IMR-90 (cell line): ENCODE data around the gene COLEC12. TPM values are rescaled to one million over a fixed set of nuclear protein-coding genes. Genes with fewer than 3 reads are reported as not detected.

ENCODE experiments used
- ATAC-seq: fragments of 200-7000 bp; cut with Tn5 transposase; 2 replicates; pipeline ENCODE4 v1.9.1; 2020; ENCODE audit warnings: low read depth, mild to moderate bottlenecking, moderate library complexity
- BruUV-seq: library from RNA; stranded (reverse); fragments of 400-500 nt; replicated peaks from 2 replicates; lab custom pipeline; 2021; lab: Mats Ljungman, UMichigan
- CTCF ChIA-PET: fragments of 300-600 bp; formaldehyde crosslinking; extraction: SDS; loops from one replicate; lab custom pipeline; 2021; ENCODE audit warnings: antibody characterized with exemption; lab: Yijun Ruan, JAX
- POLR2A ChIA-PET: fragments of 300-600 bp; sonication (Branson Sonifier 250); formaldehyde crosslinking; loops from one replicate; lab custom pipeline; 2022; ENCODE audit warnings: antibody characterized with exemption; ENCODE audit not compliant: unreplicated experiment; lab: Charles Lee
- DNase-seq: peaks from one replicate; pipeline ENCODE4 v3.0.0; 2013
- H2AFZ ChIP-seq: replicated peaks from 2 replicates; pipeline ENCODE3; 2013; ENCODE audit warnings: low read length, mild to moderate bottlenecking; ENCODE audit not compliant: poor library complexity
- H2AK5ac ChIP-seq: 2 replicates; pipeline ENCODE4 v1.6.1; 2013; ENCODE audit warnings: low read depth, low read length, inconsistent platforms
- H2AK9ac ChIP-seq: replicated peaks from 2 replicates; pipeline ENCODE3; 2013; ENCODE audit warnings: mild to moderate bottlenecking, low read depth, low read length, moderate library complexity; ENCODE audit not compliant: poor library complexity
- H2BK120ac ChIP-seq: 2 replicates; pipeline ENCODE4 v1.6.1; 2013; ENCODE audit warnings: low read depth, low read length, inconsistent platforms
- H2BK15ac ChIP-seq: 3 replicates; pipeline ENCODE4 v1.6.1; 2013; ENCODE audit warnings: low read depth, low read length, inconsistent platforms
- H2BK20ac ChIP-seq: 2 replicates; pipeline ENCODE4 v1.6.1; 2013; ENCODE audit warnings: low read depth, mild to moderate bottlenecking, inconsistent platforms, low read length, moderate library complexity
- H2BK5ac ChIP-seq: 2 replicates; pipeline ENCODE4 v1.6.1; 2013; ENCODE audit warnings: mild to moderate bottlenecking, low read depth, low read length, inconsistent platforms; ENCODE audit not compliant: poor library complexity, severe bottlenecking
- H3K14ac ChIP-seq: replicated peaks from 2 replicates; pipeline ENCODE4 v1.6.1; 2013; ENCODE audit warnings: low read depth, low read length, inconsistent platforms
- H3K18ac ChIP-seq: 2 replicates; pipeline ENCODE4 v1.6.1; 2013; ENCODE audit warnings: low read depth, low read length, control low read depth
- H3K23ac ChIP-seq: 2 replicates; pipeline ENCODE4 v1.6.1; 2013; ENCODE audit warnings: low read depth, low read length, inconsistent platforms
- H3K27ac ChIP-seq: 2 replicates; pipeline ENCODE4 v1.5.1; 2013; ENCODE audit warnings: mild to moderate bottlenecking, control low read depth, low read length; ENCODE audit not compliant: insufficient read depth
- H3K27me3 ChIP-seq: 2 replicates; pipeline ENCODE4 v1.6.1; 2013; ENCODE audit warnings: low read length; ENCODE audit not compliant: control insufficient read depth, insufficient read depth
- H3K36me3 ChIP-seq: 2 replicates; pipeline ENCODE4 v1.6.1; 2013; ENCODE audit warnings: low read length, mixed read lengths; ENCODE audit not compliant: control insufficient read depth, insufficient read depth
- H3K4ac ChIP-seq: 2 replicates; pipeline ENCODE4 v1.6.1; 2013; ENCODE audit warnings: low read depth, low read length, inconsistent platforms
- H3K4me1 ChIP-seq: 2 replicates; pipeline ENCODE4 v1.6.1; 2013; ENCODE audit warnings: low read length, mixed read lengths; ENCODE audit not compliant: control insufficient read depth, insufficient read depth
- H3K4me2 ChIP-seq: 2 replicates; pipeline ENCODE4 v1.6.1; 2013; ENCODE audit warnings: low read depth, mild to moderate bottlenecking, control low read depth, low read length, moderate library complexity
- H3K4me3 ChIP-seq: 2 replicates; pipeline ENCODE4 v1.5.1; 2013; ENCODE audit warnings: low read depth, mild to moderate bottlenecking, control low read depth, low read length, moderate library complexity; ENCODE audit not compliant: insufficient read depth
- H3K56ac ChIP-seq: 2 replicates; pipeline ENCODE4 v1.6.1; 2013; ENCODE audit warnings: low read length, inconsistent platforms; ENCODE audit not compliant: insufficient read depth; ENCODE audit errors: extremely low read depth
- H3K79me1 ChIP-seq, 2 experiments: 2 replicates each; pipeline ENCODE4 v1.6.1; 2013; ENCODE audit warnings: low read length in 2 of 2, inconsistent platforms in 1 of 2, low read depth in 1 of 2
- H3K9ac ChIP-seq: 2 replicates; pipeline ENCODE4 v1.6.1; 2013; ENCODE audit warnings: low read depth, low read length, control low read depth
- H3K9me1 ChIP-seq: 2 replicates; pipeline ENCODE4 v1.6.1; 2013; ENCODE audit warnings: low read length, inconsistent platforms; ENCODE audit not compliant: insufficient read depth
- H3K9me3 ChIP-seq: 2 replicates; pipeline ENCODE4 v1.6.1; 2013; ENCODE audit warnings: low read length; ENCODE audit not compliant: control insufficient read depth, insufficient read depth
- H4K20me1 ChIP-seq: 2 replicates; pipeline ENCODE4 v1.6.1; 2013; ENCODE audit warnings: low read length, inconsistent platforms; ENCODE audit not compliant: insufficient read depth
- H4K5ac ChIP-seq: 2 replicates; pipeline ENCODE4 v1.6.1; 2013; ENCODE audit warnings: mild to moderate bottlenecking, low read depth, low read length, control low read depth
- H4K8ac ChIP-seq, 2 experiments: 2 replicates each; pipeline ENCODE4 v1.6.1; 2013; ENCODE audit warnings: low read depth in 2 of 2, low read length in 2 of 2, control low read depth in 1 of 2, inconsistent platforms in 1 of 2
- H4K91ac ChIP-seq: 2 replicates; pipeline ENCODE4 v1.6.1; 2013; ENCODE audit warnings: low read depth, low read length, inconsistent platforms; ENCODE audit not compliant: insufficient read depth
- CEBPB ChIP-seq: IDR thresholded peaks from 2 replicates; pipeline ENCODE4 v1.6.1; 2012; ENCODE audit warnings: low read depth, low read length, improper control_type of control experiment
- CHD1 ChIP-seq: IDR thresholded peaks from 2 replicates; pipeline ENCODE4 v1.6.1; 2012; ENCODE audit warnings: low read depth, low read length, improper control_type of control experiment
- CTCF ChIP-seq: conservative IDR thresholded peaks from 2 replicates; pipeline ENCODE4 v1.5.1; 2012; ENCODE audit warnings: mild to moderate bottlenecking, low read depth, low read length, improper control_type of control experiment
- ELK1 ChIP-seq: fragments of 150-350 bp; IDR thresholded peaks from 2 replicates; pipeline ENCODE4 v1.6.1; 2016; ENCODE audit warnings: low read depth, mild to moderate bottlenecking, low read length, moderate library complexity, borderline replicate concordance
- FOS ChIP-seq: fragments of 150-350 bp; IDR thresholded peaks from 2 replicates; pipeline ENCODE4 v1.6.1; 2016; ENCODE audit warnings: low read depth, low read length
- MAFK ChIP-seq: IDR thresholded peaks from 2 replicates; pipeline ENCODE4 v1.6.1; 2012; ENCODE audit warnings: low read depth, low read length, improper control_type of control experiment
- MAZ ChIP-seq: IDR thresholded peaks from 2 replicates; pipeline ENCODE4 v1.6.1; 2012; ENCODE audit warnings: low read depth, mild to moderate bottlenecking, low read length, improper control_type of control experiment, moderate library complexity, borderline replicate concordance
- MXI1 ChIP-seq: IDR thresholded peaks from 2 replicates; pipeline ENCODE4 v1.6.1; 2012; ENCODE audit warnings: low read depth, mild to moderate bottlenecking, low read length, moderate library complexity, borderline replicate concordance
- NFE2L2 ChIP-seq: fragments of 150-350 bp; IDR thresholded peaks from 2 replicates; pipeline ENCODE4 v1.6.1; 2016; ENCODE audit warnings: low read depth, mild to moderate bottlenecking, low read length
- POLR2A ChIP-seq: IDR thresholded peaks from 2 replicates; pipeline ENCODE4 v1.6.1; 2012; ENCODE audit warnings: mild to moderate bottlenecking, low read depth, low read length
- RAD21 ChIP-seq: IDR thresholded peaks from 2 replicates; pipeline ENCODE4 v1.6.1; 2012; ENCODE audit warnings: low read length, improper control_type of control experiment
- RFX5 ChIP-seq: IDR thresholded peaks from 2 replicates; pipeline ENCODE4 v1.8.0; 2012; ENCODE audit warnings: low read depth, mild to moderate bottlenecking, low read length, moderate library complexity
- SMC3 ChIP-seq: fragments of 150-350 bp; IDR thresholded peaks from 2 replicates; pipeline ENCODE4 v1.6.1; 2016; ENCODE audit warnings: low read depth, mild to moderate bottlenecking, antibody characterized with exemption, low read length, moderate library complexity
- WGBS, 2 experiments: methylation state at CpG; one replicate each; pipeline versions ENCODE4 v1.1.5 to v1.1.7; 2013; ENCODE audit warnings: missing lambda C conversion rate in 2 of 2; ENCODE audit not compliant: insufficient read length in 1 of 2; ENCODE audit errors: extremely low coverage in 2 of 2; 5-methylcytosine and 5-hydroxymethylcytosine counted together
- dilution Hi-C: fragments of 300-500 bp; cut with HindIII; formaldehyde crosslinking; loops from one replicate; pipeline ENCODE4 v1.14.3; 2018; ENCODE audit warnings: low sequenced_read_pairs; ENCODE audit not compliant: unreplicated experiment
- in situ Hi-C: fragments of 300-500 bp; cut with MboI; formaldehyde crosslinking; loops from 3 replicates; pipeline ENCODE4 v1.14.3; 2019; ENCODE audit warnings: low sequenced_read_pairs, inconsistent platforms, mixed read lengths
- intact Hi-C: fragments of 100-400 bp; cut with micrococcal nuclease; formaldehyde crosslinking; loops from 2 replicates; pipeline ENCODE4 v1.10.0; 2022
- polyA plus RNA-seq, 3 experiments: library from polyadenylated mRNA; depleted of rRNA; stranded (reverse); fragments of >200 nt; gene quantifications; 2 replicates each; pipeline ENCODE4 v1.2.3, GENCODE V29; 2012; ENCODE audit warnings: low replicate concordance in 1 of 3
- total RNA-seq: library from RNA; depleted of rRNA; stranded (reverse); fragments of >200 nt; gene quantifications from 2 replicates; pipeline ENCODE4 v1.2.3, GENCODE V29; 2012
- TF ChIP-seq, protein P1 (sequence below): fragments of 150-350 bp; IDR thresholded peaks from 2 replicates; pipeline ENCODE4 v1.6.1; 2017; ENCODE audit warnings: mild to moderate bottlenecking, antibody characterized with exemption, low read length, low read depth

The COLEC12 gene
- total and polyA plus RNA-seq, 2 of the 4 experiments (the other 2 are of a cell fraction) = 1.0 to 2.3 TPM

DNA sequence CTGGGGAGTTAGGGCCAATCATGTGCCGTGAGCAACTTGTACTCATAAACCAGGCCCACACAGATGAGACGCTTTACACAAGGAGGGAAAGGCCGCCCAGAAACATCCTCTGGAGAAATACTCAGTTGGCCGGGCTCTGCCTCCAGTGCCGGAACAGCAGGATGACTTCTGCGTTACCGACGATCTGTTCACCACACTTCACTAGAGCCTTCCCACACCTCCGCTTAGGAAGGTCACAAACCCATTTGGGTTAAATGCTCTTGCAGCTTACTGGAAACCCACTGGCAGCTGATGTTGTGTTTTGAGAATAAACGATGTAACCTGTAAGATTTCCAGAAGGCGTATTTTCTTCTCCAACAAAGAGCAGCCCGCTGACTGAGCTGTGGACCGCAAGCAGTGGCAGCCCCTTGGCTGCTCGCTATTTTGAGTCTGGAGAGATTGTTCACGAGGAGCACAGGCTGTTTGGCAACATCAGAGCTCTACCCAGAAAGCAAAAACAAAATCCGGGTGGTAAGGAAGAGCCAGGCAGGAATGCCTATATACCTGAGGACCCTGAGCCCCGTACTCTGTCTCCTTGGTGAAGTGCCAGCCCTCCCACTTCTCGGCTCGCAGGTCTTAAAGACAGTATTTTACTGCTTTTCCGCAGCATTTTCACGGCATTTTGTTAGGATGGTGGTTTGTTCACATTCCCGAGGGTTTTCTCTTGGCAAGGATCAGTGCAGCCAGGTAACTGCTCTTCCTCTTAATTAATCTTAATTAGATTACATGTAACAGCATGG, 44.0 kb downstream of the COLEC12 start:
- Histone ChIP-seq H2BK20ac (peak overlapping the region; percentile 49), H2BK15ac (peak overlapping the region; percentile 26; the same call in 1 of the 3 replicates), H3K9me1 (0 out of 2 replicates have a peak, but pooled peaks cover 3% of the 10 kb centered on the region), H4K8ac (peak overlapping the region; percentile 45 to 64; a peak in 2 of 4 replicates), H3K4me1 (peaks cover 15% of the 10 kb centered on the region), H4K20me1 (no peaks in the 10 kb centered on the region), H3K79me1 (no peaks in the 10 kb centered on the region), H2BK5ac (no peak overlapping the region), H3K36me3 (no peaks in the 10 kb centered on the region), H3K27ac (peak overlapping the region; percentile 83), H3K18ac (peak overlapping the region; percentile 72; the same call in 1 of the 2 replicates), H3K56ac (no peak overlapping the region), H3K9me3 (peaks cover 3% of the 10 kb centered on the region; the same call in 1 of the 2 replicates), H4K5ac (peak overlapping the region; percentile 56; the same call in 1 of the 2 replicates), H3K27me3 (peaks cover 11% of the 10 kb centered on the region), H2AK9ac (no peak overlapping the region), H3K4me2 (peak overlapping the region; percentile 74), H3K14ac (no peak overlapping the region), H3K9ac (peak overlapping the region; percentile 46; the same call in 1 of the 2 replicates), H3K4ac (peak overlapping the region; percentile 19; the same call in 1 of the 2 replicates), H3K23ac (peak overlapping the region; percentile 25), H2BK120ac (peak overlapping the region; percentile 42), H4K91ac (peak overlapping the region; percentile 18; the same call in 1 of the 2 replicates), H2AFZ (peak overlapping the region; percentile 56), H2AK5ac (0 out of 2 replicates have a peak overlapping the region, but pooled peaks have one; percentile 25), H3K4me3 (no peak overlapping the region)
- ChIA-PET CTCF (no interaction called here), POLR2A (no interaction called here)
- BruUV-seq = no TSS peak
- intact Hi-C loops (loop anchor here (5.0 kb wide), 1 partner anchor 161 kb away; no protein-coding TSS in a partner anchor), dilution Hi-C loops (no loop called here), in situ Hi-C loops (no loop called here)
- WGBS, 2 experiments = 0% methylated on average over 1 of the region's 22 CpGs; no CpG with 5 or more reads in 1 of the 2 experiments
- peak; percentile 41 for ATAC-seq
- peak; percentile 43 for DNase-seq
- no peak for TF ChIP-seq MAZ
- TF ChIP-seq RFX5 = no peak
- TF ChIP-seq ELK1 = no peak
- no peak for TF ChIP-seq CTCF
- TF ChIP-seq CHD1 = no peak
- no peak for TF ChIP-seq NFE2L2
- no peak for TF ChIP-seq CEBPB
- no peak for TF ChIP-seq MXI1
- no peak for TF ChIP-seq POLR2A
- TF ChIP-seq SMC3 = no peak
- TF ChIP-seq, protein P1, sequence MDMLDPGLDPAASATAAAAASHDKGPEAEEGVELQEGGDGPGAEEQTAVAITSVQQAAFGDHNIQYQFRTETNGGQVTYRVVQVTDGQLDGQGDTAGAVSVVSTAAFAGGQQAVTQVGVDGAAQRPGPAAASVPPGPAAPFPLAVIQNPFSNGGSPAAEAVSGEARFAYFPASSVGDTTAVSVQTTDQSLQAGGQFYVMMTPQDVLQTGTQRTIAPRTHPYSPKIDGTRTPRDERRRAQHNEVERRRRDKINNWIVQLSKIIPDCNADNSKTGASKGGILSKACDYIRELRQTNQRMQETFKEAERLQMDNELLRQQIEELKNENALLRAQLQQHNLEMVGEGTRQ = no peak
- TF ChIP-seq MAFK = no peak
- TF ChIP-seq FOS = no peak
- no peak for TF ChIP-seq RAD21
